ENCODE data around the gene RAB33A.

RAB33A gene

DNA sequence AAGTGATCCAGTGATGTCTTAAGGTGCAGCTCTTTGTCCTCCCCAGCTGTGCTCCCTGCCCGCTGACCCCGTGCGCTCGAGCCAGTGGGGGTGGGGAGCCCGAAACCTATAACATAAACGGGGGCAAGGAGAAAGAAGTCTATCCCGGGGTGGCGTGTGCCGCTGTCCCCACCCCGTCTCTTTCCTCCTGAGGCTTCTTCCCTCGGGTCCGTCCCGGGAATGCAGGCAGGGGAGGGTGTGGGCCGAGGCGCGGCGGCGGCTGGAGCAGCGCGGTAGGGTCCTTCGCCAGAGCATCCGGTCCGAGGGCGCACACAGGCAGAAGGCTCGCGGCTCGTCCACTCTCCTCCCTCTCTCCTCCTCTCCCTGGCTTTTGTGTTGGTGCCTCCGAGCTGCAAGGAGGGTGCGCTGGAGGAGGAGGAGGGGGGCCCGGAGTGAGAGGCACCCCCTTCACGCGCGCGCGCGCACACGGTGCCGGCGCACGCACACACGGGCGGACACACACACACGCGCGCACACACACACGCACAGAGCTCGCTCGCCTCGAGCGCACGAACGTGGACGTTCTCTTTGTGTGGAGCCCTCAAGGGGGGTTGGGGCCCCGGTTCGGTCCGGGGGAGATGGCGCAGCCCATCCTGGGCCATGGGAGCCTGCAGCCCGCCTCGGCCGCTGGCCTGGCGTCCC is at the start of gene RAB33A:
Gene RAB33A (plus strand): TSS at position 517 of the 681 bp plus-strand sequence. CDS start 101 bp downstream, at position 618.
- DNase-seq: peak; percentile 22

DNA sequence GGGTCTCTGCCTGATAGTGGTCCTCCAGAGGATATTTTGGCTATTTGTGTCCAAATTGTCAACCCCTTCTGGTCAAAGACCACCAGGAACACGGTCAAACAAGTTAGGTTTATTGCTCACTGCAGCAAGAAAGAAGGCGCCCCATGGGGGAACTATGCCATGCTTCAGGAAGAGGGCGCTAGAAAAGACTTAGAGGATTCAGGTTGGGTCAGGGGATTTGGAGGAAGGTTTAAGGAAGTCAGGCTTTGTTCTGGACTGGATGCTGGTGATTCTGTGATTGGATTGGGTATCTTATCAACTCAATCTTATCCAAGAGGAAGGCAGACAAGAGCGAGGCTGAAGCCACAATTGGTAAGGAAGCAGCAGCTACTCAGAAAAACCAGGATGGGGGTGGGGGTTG is 47.2 kb upstream of the RAB33A start:
- no peak for DNase-seq

DNA sequence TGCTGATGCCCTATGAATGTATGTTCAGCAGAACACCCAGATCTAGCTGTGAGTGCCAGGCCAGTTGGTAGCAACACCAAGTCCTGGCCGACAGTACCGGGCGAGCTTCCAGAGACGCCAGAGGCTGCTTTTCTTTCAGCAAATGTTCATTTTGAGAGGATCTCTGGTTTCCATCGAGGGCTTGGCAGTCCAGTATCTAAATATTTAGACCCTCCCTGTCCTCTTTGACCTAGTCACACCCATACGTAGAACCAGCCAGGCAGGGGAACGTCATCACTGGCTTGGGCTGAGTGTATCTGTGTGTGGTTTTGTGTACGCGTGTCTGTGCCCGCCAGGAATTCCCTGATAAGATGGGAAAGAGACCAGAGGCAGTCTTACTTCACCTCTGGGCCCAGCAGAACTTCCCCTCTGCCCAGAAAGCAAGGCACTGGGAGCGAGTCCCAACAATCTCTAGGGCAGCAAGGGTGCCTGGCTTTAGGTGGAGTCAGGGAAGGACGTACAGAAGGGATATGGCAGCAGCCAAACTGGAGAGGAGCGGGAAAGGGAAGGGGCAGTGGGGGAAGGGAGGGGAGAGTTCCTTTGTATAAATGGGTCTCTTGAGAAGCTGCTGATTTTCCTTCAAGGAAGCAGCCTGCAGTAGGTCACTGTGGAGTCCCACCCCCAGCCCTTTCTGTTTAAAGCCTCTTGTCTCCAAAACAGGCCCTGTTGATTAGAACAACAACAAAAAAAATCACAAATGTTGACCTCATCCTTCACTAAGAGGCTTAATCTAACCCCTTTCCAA is 46.5 kb upstream of the RAB33A start:
- DNase-seq: no peak

DNA sequence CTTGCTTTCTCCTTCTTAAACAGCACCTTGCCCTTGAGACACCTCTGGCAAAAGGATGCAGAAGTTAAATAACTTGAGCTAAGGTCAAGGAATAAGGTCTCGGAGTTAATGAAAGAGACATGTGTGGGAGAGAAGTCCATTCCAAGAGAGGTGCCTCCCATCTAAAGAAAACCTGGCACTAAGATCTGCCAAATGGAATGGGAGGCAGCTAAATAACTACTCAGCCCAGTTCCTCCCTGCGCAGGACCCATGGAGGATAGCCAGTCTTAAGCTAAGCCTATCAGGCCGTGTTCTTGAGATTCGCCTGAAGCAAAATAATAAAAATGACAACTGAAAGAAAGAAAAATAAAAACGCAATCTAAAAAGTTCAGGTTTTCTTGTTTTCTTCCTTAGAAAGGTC is 40.8 kb upstream of the RAB33A start:
- DNase-seq: no peak

DNA sequence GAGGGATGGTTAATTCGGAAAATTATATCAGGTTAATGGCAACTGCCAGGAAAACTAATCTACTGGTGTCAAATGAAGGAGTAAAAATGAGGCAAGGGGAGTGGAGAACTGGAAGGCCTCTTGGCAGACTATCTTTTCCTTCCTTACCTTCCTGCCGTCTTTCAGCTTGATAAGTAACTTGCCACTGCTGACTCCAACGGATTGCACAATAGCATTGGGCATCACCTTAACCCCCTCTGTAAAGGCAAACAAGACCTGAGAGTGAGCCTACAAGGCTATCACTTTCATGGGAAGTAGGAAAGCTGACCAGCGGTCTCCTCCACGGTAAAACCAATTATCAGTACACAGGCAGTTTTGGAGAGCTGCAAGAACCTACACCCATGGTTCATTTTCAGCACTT is 35.3 kb upstream of the RAB33A start:
- no peak for DNase-seq

DNA sequence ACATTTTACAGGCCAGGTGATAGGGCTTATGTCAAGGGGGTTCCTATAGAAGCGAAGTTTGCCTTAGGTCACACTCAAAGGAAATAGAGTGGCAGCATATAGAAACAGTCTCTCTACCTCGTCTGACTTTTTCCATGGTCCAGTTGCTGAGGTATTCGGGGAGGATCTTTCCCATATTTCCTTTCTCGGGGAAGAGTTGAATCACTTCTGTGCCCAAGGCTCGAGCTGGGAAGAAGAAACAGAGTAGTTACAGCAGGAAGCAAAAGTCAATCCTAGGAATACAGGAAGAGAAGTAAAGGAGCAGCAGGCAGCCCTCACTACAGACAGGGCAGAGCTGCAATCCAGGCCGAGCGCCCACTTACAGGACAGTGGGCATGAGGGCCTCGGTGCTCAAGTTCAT is 34.8 kb upstream of the RAB33A start:
- DNase-seq: no peak

DNA sequence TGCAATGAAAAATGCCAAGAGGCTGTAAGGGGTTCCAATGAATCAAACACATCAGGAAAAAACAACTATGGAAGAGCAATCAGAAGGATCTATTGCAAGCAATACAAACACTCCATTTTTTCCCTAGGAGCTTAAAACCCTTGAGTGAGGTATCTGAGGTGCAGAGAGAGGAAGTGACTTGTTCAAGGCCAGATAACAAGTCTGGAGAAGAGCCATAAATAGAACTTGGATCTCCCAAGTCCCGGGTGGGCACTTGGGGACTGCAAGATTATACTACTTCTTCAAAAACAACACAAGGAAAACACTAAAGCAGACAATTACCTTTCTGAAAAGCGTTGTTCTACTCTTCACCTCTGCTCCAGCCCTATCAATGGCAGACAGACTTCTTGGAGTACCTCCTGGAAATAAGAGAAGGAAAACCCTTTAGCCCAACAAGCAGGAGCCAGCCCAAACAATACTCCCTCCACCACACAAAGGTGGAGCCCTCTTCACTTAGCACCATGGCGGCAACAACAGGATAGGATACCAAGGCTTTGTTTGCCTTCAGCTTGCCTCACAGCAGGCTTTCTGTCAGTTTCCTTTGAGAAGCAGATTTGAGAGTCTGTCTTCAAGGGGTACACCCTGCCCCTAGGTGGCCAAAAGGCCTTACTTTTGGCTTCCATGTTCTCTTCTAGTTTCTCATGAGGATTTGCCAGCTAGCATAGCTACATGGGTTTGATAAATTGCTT is 32.1 kb upstream of the RAB33A start:
- DNase-seq: no peak

DNA sequence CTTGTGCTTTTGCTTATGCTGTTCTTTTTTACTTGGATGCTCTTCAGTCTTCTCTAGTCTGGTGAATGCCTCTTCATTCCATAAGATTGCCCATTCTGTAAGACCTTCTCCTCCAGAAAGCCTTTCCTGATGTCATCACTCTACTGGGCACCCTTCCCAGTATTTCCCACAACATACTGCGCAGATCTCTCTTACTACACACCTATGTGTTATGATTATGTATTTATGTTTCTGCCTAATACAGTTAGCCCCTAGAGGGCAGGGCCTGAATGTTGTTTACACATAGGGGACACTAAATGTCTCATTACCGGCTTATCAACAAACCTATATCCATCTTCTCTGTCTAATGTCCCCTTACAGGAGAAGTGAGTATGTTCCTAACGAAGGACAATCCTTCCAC is 27.3 kb upstream of the RAB33A start:
- DNase-seq: no peak

DNA sequence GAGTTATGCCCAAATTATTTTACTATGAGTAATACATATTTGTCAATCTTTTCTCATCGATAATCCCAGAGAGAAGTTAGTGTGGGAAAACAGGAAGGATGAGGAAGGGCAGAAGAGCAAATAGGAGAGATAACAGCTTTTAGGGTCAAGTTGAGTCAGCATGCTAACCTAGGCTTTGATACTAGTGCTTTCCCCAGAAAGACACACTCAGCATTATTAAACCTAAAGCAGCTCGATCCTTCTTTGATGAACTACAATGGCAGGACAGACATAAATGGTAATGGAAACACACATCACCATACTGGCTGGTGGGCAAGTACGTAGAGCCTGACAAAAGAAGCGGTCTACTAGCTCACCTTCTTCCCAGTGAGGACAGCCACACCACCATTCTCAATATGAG is 26.6 kb upstream of the RAB33A start:
- DNase-seq: no peak

DNA sequence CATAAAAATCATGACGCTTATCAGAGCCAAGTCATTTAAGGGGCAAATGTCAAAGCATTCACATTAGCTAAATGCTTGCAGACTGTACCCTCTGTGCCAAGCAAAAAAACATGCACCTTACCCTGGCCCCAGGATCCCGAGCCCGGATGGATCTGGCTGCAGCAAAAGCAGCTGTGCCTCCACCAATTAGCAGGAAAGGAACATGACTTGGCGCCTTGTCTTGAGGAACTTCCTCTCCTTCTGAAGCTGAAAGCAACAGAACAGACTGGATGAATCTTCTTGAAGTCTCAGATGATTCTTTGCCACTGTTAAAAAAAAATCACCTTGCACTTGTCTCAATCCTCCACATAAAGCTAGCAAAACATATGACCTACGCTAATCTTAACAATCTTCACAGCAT is 24.1 kb upstream of the RAB33A start:
- no peak for DNase-seq

DNA sequence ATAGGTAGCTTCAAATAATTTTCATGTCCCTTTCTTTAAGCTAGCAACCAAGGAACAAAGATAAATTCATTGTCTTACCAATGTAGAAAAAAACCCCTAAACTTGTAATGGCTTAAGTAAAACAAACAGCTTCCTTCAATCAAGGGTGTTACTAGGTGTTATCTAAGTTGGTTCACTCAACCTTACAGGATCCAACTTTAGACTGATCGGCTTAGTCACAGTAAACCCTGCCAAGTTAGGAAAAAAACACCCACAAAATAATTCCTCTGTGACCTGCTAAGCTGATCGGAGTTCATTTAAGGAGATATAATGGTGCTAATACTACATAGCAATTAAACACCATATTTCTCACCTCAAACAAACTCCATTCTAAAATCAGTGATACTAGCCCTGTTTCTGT is 16.2 kb upstream of the RAB33A start:
- no peak for DNase-seq

DNA sequence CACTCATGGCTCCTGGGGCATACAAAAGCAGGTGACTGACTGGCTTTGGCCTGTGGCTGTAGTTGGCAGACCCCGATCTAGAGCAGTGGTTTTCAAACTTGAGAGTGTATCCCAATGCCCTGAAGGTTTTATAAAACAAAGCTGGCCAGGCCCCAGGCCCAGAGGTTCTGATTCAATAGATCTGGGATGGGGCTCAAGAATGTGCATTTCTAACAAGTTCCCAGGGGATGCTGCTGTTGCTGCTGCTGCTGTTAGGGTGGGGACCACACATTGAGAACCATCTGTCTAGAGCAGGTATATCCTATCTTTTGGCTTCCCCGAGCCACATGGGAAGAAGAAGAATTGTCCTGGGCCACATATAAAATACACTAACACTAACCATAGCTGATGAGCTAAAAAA is 13.5 kb upstream of the RAB33A start:
- DNase-seq: no peak

DNA sequence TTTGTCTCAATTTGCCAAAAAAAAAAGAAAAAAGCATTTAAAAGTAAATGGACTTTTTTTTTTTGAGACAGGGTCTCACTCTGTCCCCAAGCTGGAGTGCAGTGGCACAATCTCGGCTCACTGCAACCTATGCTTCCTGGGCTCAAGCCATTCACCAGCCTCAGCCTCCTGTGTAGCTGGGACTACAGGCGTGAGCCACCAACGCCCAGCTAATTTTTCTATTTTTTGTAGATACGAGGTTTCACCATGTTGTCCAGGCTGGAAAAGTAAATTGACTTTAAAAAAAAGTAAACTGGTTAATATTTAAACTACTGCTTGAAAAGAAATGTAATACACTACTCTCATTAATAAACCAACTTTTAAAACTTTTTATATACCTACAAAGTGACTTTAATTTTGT is 12.0 kb upstream of the RAB33A start:
- no peak for DNase-seq

DNA sequence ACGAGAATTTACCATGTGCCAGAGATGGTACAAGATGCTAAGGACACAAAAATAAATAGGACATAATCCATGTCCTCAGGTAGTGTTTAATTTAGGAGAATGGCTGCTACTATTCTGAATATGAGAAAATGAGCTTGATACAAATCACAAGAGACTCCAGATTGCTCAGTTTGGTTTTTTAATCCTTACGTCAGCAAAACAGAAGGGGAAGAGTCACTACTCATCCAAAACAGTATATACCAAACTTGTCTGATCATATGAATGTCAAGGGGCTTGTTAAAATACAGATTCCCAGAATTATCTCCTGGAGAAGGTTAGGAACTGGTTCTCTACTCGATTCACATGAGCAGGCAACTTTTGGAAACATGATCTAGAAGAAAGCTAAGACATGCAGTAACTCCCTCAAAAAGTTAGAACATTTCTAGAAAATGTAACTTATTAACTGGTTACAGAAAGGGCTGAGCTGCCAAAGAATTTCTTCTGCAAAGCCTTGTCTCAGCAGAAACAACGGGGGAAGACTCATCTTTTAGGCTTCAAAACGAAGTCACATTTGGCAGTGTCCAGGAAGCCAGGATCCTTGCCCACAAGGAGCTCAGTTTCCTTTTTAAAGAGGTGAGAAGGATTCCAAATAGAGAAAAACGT is 9.5 kb upstream of the RAB33A start:
- DNase-seq: no peak

DNA sequence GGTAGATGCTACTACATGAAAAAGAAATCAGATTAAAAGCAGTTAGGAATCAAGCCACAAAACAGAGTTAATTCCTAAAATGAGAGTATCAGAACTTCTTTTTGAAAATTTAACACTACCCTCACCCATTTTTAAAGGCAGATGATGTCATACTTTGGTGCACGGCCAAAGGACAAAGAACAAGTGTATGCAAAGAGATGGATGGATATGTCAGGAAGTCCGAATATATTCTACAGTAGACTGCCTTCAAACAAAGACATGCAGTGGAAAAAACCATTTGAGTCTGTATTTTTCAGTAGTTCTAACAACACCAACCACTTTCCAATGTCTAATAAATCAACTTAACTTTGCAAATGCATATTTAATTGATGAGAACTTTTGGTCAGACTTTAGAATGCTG is 8.4 kb upstream of the RAB33A start:
- DNase-seq: no peak

DNA sequence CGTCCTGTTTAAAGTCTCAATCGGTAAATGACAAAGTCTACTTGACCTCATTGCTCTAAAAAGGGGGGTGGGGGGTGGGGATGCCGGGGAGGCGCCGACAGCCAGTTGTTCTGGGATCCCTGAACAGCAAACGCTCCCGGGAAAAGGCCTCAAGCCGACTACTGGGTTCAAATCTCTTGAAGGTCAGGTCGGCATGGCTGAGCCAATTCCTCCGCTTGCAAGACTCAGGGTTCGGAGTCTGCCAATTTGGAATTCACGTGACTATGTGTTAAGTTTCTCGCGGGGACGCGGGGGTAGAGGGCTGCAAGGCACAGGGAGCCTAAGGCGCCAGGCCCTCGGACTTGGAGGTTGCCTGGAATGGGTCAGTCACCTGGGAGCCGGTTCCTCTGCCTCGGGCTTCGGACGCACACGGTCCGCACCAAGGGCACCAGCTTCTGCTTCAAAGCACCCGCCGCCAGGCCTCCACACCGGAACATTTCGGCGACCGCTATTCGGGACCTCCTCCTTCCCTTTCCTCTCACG is 6.5 kb upstream of the RAB33A start:
- DNase-seq: no peak

DNA sequence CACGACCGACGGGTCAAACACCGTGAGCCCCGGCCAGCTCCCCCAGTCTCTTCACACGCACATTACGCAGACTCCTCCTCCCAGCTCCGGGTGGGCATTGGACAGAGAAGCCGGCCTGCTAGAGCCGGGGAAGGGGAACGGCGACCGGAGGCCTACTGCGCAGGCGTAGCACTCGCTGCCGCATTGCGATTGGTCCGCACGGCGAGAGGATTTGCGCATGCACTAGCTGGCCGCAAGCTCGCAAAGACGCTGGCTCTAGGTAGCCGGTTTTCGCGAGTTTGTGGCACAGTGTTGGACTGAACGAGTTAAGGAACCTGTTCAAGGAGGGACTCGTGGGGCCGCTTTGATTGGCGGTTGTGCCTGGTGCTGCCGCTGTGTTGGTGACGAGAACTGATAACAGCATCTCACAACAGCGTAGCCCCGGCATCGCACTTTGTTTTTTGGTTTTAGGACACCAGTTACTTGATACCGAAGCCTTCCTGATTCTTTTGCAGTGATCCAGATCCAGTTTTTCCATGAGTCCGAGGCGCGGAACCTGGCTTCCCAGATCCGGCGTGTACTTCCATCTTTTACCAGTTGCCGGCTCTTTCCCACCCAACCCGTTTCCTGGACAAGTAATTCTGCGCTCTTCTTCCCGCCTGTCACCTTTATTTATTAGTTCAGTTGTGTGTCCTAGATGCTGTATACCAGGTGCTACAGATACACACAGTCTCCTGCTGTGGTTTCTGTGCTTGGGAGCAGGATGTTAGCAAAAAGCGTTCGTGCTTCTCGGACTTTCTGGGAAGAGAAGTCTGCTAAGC is 5.9 kb upstream of the RAB33A start, which contains the start of gene AIFM1:
Gene AIFM1 (minus strand): TSS at position 139 of the 800 bp plus-strand sequence. CDS start 185 bp downstream, outside the sequence.
- DNase-seq: peak; percentile 86

DNA sequence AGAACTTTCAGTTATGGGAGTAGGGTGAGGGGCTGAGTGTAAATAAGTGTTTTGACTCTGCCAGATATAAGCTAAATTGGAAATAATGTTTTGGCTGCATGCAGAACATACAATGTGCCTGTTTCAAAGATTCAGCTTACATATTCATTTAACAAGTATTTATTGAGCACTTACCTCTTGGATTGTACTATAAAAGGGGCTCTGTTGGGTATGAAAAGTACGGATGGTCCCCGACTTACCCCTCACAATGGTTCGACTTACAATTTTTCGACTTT is 5.3 kb upstream of the RAB33A start:
- DNase-seq: no peak

DNA sequence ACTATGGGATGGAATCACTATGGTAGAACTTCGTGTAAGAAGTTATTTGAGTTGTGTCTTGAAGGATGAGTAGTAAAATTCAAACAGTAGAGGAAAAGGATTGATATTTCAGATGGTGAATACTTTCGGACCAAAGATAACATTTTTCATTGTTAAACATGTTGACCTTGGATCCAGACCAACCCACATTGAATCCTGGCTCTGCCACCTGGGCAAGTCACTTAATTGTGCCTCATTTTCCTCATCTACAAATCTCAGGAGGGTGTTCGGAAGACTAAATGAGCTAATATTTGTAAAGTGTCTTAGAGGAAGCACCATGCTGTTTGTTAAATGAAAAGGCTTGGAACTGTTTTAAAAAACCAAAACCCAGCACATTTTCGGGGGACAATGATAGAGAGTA is 4.7 kb upstream of the RAB33A start:
- DNase-seq: no peak

DNA sequence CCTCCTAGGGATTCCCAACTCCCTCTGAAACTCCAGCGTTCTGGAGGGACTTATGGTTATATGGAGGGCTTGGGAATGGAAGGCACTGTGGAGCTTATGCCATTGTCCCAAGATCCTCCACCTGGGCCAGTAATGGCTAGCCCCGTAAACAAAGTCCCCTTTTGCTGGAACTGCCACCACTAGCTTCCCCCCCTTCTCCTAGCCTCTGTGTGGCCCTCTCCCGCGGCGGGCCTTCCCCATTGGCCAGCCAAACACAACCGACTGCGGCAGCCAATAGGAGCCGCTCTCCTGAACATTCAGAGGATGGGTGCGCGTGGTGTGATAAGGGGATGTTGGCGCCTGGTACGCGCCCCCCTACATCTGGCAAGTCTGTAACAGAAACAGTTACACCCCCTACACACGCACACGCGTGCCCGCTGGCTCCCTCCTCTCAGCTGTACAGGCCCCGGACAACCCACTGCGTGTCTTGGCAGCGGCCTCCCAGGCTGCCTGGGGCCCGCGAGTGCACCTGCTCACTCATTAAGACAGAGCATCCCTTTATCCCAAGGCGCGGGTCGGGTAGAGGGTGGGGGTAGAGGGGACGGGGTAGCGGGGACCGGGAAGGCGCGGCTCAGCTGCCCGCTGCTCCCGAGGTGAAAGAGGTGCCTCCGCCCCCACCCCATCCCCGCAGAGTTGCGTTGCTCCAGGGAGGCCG is 863 bp upstream of the RAB33A start:
- peak; percentile 67 for DNase-seq

DNA sequence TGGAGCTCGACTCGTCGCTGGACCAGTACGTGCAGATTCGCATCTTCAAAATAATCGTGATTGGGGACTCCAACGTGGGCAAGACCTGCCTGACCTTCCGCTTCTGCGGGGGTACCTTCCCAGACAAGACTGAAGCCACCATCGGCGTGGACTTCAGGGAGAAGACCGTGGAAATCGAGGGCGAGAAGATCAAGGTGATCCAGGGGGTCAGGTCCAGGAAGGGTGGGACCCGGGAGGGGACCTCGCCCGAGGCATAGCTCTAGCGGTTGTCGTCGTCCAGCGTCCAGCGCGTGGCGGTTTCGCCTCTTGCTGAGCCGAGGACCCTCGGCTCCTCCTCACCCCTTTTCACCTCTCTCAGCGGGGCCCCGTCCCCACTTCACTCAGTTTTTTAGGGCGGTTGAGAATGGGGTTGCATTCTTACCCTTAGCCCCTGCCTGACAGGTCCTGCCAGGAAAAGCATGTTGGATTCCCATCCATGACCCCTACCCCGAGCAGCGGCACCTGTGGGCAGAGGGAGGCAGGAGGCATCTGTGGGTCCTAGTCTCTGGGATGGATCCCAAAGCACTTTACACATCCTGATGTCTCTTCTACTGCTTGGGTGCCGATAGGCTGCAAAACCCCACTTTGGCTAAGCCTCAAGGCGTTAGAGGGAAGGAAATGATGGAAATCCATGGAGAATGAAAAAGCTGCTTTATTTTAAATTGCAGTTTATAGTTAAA is 524 bp downstream of the RAB33A start:
- peak; percentile 9 for DNase-seq

Data from NK-92 treated with Interleukin-12 subunit alpha and Interleukin-12 subunit beta, amount 100 ng/mL, for 24 hours (cell line).